ENCODE measurements around the gene ZFYVE28.

The ZFYVE28 gene

DNA sequence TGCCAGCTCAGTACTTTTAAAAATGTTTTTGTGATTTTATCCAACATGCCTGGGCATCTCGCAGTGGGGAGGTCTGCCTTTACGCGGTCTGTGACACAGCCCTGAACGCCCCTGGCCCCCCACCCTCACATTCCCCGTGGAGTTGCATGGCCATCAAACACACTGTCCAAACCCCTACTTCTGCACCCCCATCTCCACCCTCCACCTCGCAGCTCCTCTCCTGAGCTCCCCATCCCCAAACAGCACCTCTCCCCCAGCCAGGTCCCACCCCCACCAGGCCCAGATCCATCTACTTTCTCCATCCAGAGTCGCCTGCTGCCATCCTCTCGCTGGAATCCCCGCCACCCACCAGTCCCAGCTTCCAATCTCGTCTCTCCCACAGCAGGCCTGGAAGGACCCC is 9.5 kb downstream of the ZFYVE28 start:
- DNase-seq = no peak

DNA sequence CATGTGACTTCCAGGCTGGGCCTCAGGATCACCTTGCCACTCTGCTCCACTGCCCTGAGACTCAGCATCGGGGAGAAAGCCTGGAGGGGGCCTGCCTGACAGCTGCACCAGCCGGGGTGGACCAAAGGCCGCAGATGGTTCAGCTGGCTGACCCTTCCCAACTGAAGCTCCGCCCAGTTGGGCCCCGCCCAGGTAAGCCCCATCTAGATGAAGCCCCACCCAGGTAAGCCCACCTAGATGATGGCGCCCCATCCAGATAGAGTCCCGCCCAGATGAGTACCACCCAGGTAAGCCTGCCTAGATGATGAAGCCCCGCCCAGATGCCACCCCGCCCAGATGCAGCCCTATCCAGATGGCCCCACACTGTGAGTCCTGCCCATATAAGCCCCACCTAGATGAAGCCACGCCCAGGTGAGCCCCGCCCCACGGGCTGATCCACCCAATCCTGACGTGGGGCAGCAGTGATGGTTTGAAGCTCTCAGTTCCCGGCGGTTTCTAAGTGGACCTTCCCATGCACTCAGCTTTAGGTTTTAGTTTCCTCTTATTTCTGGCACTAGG is 10.0 kb downstream of the ZFYVE28 start:
- DNase-seq = no peak

DNA sequence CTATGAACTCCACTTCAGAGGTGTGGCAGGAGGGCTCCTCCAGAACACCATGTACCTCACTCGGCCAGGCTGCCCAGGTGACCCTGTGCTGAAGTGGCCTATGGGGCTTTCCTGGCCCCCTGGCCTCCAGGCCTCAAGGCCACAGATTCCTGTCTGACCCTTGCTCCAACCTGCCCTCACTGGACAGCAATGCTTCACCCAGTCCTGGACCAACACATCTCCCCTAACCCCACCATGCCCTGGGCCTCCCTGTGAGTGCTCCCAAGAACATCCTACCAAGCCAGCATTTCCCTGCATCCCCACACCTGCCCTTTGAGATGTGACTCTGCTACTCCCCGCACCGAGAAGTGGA is 10.5 kb downstream of the ZFYVE28 start:
- no peak for DNase-seq

DNA sequence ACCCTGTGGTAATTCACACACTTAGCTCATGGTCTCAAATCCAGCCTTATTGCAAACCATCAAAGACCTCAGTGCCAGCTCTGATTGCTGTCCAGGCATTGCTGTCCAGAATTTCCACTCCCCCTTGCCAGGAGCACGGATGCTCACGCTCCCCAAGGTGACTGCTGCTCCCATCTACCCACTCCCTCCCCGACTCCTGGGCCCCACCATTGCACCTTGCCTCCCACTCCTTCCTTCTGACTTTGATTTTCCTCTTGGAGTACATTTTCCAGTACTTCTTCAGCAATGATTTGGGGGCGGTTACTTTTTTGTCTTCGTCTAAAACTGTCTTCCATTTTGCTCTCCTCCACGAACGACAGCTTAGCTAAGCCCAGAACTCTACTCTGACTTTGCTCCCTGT is 11.5 kb downstream of the ZFYVE28 start:
- DNase-seq = no peak

DNA sequence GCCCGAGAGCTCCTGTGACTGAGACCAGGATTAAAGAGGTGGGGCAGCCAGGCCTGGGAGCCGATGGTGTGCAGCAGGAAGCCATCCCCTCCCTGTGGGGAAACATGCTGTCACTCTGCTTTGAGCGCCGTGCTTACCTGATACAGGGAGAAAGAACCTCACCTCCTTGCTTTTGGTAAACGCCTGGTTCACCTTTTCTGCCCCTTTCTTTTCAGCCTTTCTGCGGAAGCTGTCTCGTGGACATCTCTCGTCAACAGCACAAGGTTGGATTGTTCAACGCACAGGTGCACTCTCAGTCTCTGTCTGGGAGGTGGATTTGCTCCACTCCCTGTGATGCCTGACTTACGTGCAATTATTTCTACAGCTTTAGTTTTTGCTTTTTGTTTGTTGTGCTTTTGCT is 12.0 kb downstream of the ZFYVE28 start:
- DNase-seq = peak in 1 of 3 experiments; percentile 5

DNA sequence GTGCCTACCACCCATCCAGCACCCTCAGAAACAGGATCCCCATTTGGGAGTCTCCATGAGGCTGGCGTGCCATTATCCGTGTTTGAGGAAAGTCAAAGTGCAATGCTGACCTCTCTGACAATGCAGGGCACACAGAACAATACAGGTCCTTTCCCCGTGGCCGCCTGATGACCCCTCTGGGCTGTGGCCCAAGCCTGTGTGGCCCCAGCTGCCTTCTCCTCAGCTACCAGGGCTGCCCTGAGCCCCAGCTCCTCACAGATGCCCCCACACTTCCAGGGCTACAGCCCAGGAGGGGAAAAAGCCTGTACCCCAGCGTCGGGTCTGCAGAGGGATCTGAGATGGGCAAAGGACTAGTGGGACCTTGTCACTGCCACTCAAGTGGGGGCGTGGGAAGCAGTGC is 15.5 kb downstream of the ZFYVE28 start:
- no peak for DNase-seq

DNA sequence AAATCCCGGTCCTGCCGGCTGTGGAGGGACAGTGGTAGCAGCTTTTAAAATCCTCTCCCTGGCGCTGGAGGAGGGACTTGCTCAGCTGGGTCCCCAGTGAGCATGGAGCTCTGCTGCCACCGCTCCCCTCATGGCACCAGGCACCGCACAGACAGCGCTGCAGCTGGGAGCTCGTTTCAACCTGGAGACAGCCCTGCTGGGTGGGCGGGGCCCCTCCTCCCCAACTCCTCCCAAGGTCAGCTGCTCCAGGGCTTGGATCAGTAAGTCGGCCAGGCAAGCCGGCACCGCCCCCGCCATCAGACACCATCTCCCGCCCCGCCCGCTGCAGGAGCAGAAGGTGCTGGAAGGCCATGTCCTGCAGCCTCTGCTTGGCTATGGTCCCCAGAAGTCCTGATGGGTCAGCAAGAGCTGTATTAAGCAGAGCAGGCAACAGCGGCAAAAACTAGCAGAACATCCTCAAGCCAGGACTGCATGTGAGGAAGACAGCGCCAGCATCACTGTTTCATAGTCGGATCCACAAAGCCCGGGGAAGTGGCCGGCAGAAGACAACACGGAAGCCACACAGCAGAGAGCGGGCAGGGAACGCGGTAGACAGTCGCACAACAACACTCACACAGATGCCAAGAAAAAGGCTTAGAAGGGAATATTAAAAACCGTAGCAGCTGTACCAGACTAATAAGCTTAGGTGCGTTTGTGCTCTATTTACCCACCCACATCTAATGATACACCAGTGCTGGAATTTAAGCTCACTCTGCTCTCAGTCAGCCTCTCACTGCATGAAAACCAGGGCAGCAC is 16.2 kb downstream of the ZFYVE28 start:
- DNase-seq = peak; percentile 61 to 93 (median 87)

DNA sequence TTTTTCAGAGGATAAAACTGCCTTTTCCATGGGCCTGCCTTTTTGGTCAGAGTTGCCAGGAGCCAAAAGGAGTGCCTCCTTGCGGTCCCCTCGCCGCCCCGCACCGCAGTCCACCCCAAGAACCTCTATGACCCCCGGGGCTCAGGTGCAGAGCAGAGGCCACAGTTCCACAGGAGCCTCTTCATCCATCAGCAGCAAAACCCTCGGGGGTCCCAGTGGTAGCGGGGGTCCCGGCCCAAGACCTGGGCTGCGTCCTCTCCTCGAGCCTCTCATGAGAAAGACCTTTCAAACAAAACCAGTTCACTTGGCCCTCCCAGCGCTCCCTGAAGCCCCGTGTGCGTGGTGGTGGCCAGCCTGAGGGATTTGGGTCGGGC is 16.8 kb downstream of the ZFYVE28 start:
- DNase-seq = no peak

DNA sequence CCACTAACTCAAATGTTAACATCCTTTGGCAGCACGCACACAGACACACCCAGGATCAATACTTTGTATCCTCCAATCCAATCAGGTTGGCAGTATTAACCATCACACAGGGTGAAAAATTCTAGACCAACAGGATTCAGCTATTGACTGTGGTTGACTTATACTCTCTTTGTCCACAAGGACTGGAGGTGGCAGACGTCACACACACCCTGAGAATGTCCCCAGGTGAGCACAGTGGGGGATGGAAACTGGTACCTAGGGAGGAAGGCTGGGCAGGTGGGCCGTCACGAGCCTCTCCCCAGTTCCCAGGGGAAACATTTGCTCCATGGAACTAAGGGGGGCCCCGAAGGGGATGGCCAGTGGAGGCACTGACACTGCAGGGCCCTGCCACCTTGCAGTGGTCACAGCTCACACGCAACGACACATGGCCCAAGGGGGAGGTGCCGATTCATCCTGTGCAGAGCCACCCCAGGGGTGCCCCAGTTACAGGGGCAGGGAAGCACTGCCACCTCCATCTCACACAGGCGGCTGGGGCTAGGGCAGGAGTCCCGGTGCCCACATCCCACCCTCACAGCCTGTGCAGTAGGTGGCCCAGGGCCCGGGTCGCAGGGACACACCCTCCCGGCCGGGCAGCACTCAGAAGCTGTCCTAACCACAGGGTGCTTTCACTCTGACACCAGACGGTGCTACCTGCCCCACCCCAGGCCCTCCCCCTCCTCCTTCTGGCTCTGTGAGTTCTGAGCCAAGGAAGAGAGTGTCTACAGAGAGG is 17.4 kb downstream of the ZFYVE28 start:
- DNase-seq = peak in 1 of 3 experiments; percentile 14

DNA sequence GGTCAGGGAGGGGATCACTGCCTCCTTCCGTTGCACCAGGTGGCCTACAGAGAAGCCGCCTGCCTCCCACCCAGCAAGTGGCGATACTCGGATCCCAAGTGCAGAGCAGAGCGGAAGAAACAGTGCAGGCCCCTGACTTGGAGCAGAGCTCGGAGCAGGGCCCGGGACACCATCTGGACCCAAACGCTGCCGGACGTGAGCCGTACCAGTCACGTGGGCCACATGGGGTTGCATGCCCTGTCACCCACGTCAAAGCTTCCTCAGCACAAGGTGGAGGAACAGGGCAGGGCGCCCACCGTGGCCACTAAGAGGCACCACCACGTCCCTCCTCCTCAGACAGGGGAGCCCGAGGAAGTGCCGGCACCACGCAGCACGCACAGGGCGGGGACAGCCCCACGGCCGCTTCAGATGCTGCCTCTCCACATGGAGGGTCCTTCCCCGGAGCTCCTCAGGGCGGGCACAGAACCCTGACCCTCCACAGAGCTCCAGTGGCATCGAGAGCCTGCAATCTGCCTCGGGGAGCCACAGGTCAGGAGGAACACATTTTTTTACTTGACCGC is 18.7 kb downstream of the ZFYVE28 start:
- DNase-seq = no peak

DNA sequence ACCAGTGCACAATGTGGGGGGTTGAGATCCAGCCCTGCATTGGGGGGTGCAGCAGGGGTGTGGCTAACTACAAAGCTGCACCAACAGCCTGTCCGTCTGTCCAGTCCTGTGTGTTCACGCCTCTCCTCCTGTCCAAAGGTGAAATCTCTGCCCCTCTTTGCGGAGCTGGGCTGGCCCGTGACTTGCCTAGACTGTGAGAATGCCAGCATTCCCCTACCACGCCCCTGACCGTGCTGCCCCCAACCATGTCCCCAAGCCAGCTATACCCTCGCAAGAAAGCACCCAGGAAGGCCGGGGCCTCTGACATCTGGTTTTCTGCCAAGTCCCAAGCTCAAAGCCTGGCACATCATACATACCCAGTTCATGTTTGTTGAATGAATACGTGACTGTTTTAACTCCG is 19.2 kb downstream of the ZFYVE28 start:
- no peak for DNase-seq

DNA sequence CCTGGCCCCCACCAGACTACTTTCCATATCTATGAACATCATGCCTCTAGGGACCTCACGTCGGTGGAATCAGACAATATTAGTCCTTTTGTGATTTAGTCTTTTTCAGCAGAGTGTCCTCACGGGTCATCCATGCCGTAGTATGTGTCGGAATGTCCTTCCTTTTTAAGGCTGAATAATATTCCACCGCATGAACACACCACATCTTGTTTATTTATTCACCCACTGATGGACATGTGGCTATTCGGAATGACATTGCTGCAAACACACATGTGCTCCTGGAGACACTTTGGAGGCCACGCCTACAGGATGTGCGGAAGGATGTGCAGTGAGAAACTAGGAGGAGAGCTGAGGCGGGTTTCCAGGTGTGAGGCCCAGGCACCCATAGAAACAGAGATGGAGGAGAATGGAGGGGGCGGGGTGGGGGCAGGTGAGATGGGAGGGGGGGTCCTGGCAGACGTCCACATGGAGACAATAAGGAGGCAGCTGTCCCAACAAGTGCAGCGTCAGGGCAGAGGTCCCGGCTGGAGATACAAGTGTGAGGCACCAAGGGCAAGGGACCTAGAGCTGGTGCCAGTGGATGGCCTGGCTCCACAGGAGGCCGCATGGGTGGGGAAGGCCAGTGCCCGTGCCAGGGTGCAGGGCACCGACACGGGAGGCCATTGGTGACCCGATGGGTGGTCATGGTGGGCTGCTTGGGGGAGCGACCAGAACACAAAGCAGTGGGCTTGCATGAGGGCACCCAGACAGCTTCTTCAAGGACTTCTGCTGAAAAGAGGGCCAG is 20.7 kb downstream of the ZFYVE28 start:
- DNase-seq = no peak

DNA sequence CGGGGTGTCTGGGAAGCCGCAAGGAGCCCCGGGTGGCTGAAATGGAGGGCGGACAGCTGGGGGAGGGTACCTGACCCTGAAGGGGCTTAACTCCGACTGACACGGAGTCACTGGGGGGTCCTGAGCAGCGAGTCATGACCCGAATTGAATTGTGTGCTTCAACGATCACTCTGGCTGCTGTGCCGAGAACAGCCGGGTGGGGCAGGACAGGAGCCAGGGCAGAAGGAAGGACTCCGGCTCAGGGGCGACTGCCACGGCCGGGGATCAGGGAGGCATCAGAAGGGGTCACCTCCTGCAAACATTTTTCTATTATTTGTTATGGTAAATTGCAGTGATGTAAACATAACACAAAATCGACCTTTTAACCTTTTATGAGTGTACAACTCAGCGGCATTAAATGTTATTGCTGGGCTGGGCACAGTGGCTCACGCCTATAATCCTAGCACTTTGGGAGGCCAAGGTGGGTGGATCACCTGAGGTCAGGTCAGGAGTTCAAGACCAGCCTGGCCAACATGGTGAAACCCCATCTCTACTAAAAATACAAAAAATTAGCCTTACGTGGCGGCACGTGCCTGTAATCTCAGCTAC is 21.6 kb downstream of the ZFYVE28 start:
- DNase-seq = no peak

DNA sequence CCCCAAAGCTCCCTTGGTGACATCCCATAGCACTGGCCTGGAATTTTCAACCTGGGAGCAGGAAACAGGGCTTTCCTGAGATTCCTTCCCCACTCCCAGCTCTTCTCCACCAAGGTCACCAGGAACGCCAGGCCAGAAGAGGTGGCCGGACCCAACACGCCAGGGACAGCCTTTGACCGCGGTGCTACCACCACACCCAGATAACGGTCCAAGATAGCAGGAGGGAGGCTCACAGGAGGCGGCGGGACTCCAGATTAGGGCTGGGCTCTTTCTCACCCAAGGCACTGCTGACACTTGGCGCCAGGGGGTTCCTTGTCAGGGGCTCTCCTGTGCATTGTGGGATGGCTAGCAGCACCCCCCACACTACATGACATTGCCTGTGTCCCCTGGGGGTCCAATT is 22.9 kb downstream of the ZFYVE28 start:
- DNase-seq = no peak

DNA sequence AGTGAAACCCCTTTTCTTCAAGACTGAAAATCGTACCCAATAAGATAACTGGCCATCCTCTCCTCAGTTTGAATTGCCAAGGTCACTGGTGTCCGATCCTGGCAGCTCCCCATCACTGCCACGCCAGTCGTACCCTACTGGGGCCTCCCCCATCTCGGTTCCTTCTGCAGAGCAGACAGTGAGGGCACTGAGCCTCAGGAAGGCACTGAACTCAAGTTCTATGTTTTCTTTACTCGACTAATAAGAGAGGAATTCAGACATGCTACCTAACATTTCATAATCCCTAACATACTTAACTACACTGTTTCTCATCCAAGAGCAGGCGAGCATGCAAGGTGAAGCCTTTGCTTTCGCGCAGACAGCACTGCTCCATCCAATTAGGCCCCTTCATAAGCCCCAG is 23.4 kb downstream of the ZFYVE28 start:
- DNase-seq = no peak

DNA sequence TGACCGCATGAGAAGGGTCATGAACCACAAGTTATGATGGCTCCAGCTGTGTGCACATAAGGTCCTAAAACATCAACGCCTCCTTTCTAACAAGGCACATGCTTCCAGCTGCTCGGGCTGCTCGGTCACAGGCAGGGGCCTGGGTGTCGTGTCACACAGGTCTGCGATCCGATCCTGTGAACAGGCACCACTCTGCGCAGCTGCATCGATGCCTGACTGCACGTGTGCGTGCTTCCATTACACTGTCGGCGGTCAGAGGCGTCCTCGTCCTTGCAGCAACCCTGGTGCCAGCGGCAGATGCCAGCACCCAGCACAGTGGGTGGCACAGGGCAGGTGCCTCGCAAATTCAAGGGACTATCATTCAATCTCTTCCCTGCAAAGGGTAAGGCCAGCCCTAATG is 23.9 kb downstream of the ZFYVE28 start:
- DNase-seq = peak in 2 of 3 experiments; percentile 40 to 72

DNA sequence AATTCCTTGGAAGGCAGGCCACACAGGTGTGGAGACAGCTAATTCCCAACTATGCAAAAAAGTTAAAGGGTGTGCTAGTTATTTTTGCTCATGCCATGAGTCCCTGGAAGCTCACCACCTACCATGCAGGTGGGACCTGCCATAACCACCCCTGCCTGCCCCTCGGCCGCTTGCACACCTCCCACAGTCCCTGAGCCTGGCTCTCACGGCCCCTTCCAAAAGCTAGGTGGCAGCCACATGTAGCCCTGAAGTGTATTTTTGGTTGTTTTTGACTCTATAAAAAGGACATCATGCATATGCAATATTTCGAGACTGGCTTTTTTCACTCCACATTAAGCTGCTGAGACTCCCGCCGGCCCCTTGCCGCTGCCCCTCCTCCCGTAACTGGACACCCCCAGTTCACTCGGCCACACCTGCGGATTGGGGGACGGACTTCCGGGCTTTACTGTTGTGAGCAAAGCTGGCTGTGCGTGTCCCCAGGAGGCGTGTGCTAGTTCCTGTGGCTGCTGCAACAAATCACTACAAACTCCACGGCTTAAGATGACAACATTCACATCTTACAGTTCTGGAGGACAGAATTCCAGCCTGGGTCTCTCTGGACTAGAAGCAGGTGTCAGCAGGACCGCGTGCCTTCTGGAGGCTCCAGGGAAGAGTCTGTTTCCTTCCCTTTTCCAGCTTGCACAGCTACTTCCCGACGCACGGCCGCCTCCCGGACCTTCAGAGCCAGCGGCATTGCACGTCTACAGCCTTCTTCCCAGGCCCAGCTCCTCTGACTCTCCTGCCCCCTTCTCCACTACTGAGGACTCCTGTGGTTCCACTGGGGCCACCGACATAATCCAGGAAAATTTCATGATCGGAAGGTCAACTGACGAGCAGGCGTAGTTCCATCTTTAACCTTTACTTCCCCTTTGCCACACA is 24.8 kb downstream of the ZFYVE28 start:
- DNase-seq = peak in 1 of 3 experiments; percentile 56

DNA sequence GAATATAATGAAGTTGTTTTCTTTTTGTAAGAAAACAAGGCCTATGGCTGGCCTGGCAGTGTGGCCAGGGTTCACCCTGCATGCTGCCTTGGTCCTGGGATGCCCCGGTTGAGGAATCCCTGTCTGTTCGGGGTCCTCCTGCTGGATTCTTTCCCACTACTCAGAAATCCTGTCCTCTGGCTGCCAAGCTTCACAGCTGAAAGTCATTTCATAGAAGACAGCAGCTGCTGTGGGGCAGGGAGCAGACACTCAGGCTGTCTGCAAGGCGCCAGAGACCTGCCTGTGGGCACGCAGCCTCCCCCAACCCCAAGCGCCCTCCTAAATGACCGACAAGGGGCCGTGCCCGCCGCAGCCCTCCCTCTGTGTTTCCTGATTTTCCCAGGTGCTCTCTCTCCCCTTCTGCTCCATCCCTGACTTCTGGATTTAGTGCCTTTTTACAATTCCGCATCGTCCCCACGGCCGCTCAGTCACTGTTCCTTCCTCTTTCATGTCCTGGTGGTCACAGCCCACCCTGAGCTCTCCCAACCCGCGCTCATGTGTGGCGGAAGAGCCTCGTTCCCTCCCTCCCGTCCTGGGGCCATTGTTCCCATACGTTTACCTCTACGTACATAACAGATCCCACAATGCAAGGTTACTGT is 27.5 kb downstream of the ZFYVE28 start:
- peak in 2 of 3 experiments; percentile 33 to 56 for DNase-seq

DNA sequence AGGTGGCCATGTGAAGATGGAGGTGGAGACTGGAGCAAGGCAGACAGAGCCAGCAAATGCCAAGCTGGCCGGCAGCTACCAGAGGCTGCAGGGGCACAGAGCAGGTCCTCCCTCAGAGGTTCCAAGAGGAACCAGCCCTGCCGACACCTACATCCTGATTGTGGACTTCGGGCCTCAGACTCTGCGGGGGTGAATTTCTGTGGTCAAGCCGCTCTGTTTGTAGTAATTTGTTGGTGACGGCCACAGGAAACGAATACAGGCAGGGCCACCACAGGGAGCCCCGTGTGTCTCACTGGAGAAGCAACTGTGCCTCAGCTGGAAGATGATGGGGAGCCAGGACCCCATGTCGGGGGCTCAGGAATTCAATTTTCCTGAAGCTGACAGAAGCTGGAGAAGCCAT is 28.3 kb downstream of the ZFYVE28 start:
- DNase-seq = no peak

DNA sequence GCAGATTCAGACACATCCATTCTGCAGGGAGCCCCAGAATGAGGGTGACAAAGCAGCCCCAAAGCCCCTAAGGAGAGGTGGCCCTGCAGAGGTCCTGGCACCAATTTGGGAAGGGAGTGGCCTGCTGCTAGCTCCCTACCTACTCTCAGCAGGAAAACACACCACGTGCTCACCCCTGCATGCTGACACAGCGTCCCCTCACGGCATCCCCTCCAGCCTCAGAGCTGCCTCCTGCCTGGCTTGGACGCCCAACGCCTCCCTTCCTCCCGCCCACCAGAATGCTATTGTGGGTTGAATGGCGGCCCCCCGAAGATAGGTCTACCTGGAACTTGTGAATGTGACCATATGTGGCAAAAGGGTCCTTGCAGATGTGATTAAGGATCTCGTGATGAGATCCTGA is 28.8 kb downstream of the ZFYVE28 start:
- no peak for DNase-seq
